DOHH2 (cell line): ENCODE results near the gene OS9.

Source experiments
- H3F3A ChIP-seq: fragments of 200-600 bp; sonication (generic), shearing (Covaris generic); 2 replicates; pipeline ENCODE4 v1.6.0; 2016; ENCODE audit warnings: antibody characterized with exemption, mild to moderate bottlenecking; ENCODE audit not compliant: control insufficient read depth, insufficient read depth
- H3K27ac ChIP-seq: fragments of 200-600 bp; sonication (generic); 2 replicates; pipeline ENCODE4 v1.5.1; 2014; ENCODE audit warnings: low read depth, mild to moderate bottlenecking, low read length, moderate library complexity
- H3K27me3 ChIP-seq: fragments of 200-600 bp; sonication (generic); 2 replicates; pipeline ENCODE4 v1.6.1; 2014; ENCODE audit warnings: mild to moderate bottlenecking, low read length, mixed read lengths; ENCODE audit not compliant: control insufficient read depth
- H3K36me3 ChIP-seq: fragments of 200-600 bp; sonication (generic); 2 replicates; pipeline ENCODE4 v1.6.1; 2014; ENCODE audit warnings: mild to moderate bottlenecking, low read length, moderate library complexity, mixed read lengths; ENCODE audit not compliant: control insufficient read depth
- H3K4me1 ChIP-seq: fragments of 200-600 bp; sonication (generic); 2 replicates; pipeline ENCODE4 v1.6.1; 2014; ENCODE audit warnings: mild to moderate bottlenecking, low read length, mixed read lengths; ENCODE audit not compliant: control insufficient read depth
- H3K4me2 ChIP-seq: fragments of 200-600 bp; sonication (generic); 2 replicates; pipeline ENCODE4 v1.6.0; 2014; ENCODE audit warnings: mild to moderate bottlenecking, low read length, moderate library complexity
- H3K4me3 ChIP-seq: fragments of 200-600 bp; sonication (generic); 2 replicates; pipeline ENCODE4 v1.5.1; 2014; ENCODE audit warnings: mild to moderate bottlenecking, low read length, mixed read lengths
- H3K79me2 ChIP-seq: fragments of 200-600 bp; sonication (generic); 2 replicates; pipeline ENCODE4 v1.6.1; 2014; ENCODE audit warnings: mild to moderate bottlenecking, low read length, mixed read lengths; ENCODE audit not compliant: control insufficient read depth
- H3K9me2 ChIP-seq: fragments of 200-600 bp; sonication (generic); replicated peaks from 2 replicates; pipeline ENCODE4 v1.6.1; 2014; ENCODE audit warnings: mild to moderate bottlenecking, low read length, mixed read lengths; ENCODE audit not compliant: control insufficient read depth
- H3K9me3 ChIP-seq: fragments of 200-600 bp; sonication (generic); 2 replicates; pipeline ENCODE4 v1.6.1; 2014; ENCODE audit warnings: antibody characterized with exemption, low read length, mixed read lengths; ENCODE audit not compliant: control insufficient read depth, insufficient read depth
- H4K20me1 ChIP-seq: fragments of 200-600 bp; sonication (generic); 2 replicates; pipeline ENCODE4 v1.6.0; 2014; ENCODE audit warnings: low read depth, mild to moderate bottlenecking, antibody characterized with exemption, low read length, moderate library complexity; ENCODE audit not compliant: control insufficient read depth, insufficient read depth
- EZH2phosphoT487 ChIP-seq: fragments of 200-600 bp; sonication (generic); IDR thresholded peaks from 2 replicates; pipeline ENCODE4 v1.6.1; 2017; ENCODE audit warnings: borderline replicate concordance, mild to moderate bottlenecking, antibody characterized with exemption, low read length, moderate library complexity, mixed read lengths
- TF ChIP-seq, protein P1 (sequence below): fragments of 200-600 bp; sonication (generic); IDR thresholded peaks from one replicate; pipeline ENCODE4 v1.5.1; 2014; ENCODE audit warnings: antibody characterized with exemption, mild to moderate bottlenecking, low read depth, low read length; ENCODE audit not compliant: poor library complexity, severe bottlenecking

OS9 gene

DNA sequence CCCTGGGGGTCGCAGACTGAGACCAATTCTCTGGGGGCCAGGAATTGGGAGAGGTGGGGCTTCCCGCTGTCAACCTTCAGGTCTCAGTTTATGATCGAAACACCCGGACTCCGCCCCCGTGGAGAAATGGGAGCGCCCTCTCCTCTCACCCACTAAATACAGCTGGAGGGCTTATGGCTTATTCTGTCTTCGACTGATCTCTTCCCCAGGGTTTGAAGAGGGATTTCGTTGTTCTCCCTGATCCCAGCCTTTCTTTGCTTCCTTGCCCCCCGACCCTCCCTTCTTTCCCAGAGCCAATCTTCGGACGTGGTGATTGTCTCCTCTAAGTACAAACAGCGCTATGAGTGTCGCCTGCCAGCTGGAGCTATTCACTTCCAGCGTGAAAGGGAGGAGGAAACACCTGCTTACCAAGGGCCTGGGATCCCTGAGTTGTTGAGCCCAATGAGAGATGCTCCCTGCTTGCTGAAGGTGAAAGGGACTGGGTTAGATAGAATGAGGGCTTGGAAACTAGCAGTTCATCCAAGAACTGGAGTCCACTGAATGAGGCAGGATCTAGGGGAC, 607 bp downstream of the OS9 start:
- no peaks in the 10 kb centered on the region for H3K9me3 ChIP-seq
- peak overlapping the region; percentile 87 for H3K4me2 ChIP-seq
- peak overlapping the region; percentile 36 for H3K27ac ChIP-seq
- no peaks in the 10 kb centered on the region for H3K27me3 ChIP-seq
- peaks cover 28% of the 10 kb centered on the region for H3K36me3 ChIP-seq
- H3K4me3 ChIP-seq = peak overlapping the region; percentile 94
- H3K9me2 ChIP-seq = no peaks in the 10 kb centered on the region
- no peak for TF ChIP-seq EZH2phosphoT487
- TF ChIP-seq, protein P1, sequence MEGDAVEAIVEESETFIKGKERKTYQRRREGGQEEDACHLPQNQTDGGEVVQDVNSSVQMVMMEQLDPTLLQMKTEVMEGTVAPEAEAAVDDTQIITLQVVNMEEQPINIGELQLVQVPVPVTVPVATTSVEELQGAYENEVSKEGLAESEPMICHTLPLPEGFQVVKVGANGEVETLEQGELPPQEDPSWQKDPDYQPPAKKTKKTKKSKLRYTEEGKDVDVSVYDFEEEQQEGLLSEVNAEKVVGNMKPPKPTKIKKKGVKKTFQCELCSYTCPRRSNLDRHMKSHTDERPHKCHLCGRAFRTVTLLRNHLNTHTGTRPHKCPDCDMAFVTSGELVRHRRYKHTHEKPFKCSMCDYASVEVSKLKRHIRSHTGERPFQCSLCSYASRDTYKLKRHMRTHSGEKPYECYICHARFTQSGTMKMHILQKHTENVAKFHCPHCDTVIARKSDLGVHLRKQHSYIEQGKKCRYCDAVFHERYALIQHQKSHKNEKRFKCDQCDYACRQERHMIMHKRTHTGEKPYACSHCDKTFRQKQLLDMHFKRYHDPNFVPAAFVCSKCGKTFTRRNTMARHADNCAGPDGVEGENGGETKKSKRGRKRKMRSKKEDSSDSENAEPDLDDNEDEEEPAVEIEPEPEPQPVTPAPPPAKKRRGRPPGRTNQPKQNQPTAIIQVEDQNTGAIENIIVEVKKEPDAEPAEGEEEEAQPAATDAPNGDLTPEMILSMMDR = no peak
- H3K79me2 ChIP-seq = peaks cover 12% of the 10 kb centered on the region
- peaks cover 11% of the 10 kb centered on the region for H3K4me1 ChIP-seq
- H4K20me1 ChIP-seq = no peaks in the 10 kb centered on the region
- no peaks in the 10 kb centered on the region for H3F3A ChIP-seq

DNA sequence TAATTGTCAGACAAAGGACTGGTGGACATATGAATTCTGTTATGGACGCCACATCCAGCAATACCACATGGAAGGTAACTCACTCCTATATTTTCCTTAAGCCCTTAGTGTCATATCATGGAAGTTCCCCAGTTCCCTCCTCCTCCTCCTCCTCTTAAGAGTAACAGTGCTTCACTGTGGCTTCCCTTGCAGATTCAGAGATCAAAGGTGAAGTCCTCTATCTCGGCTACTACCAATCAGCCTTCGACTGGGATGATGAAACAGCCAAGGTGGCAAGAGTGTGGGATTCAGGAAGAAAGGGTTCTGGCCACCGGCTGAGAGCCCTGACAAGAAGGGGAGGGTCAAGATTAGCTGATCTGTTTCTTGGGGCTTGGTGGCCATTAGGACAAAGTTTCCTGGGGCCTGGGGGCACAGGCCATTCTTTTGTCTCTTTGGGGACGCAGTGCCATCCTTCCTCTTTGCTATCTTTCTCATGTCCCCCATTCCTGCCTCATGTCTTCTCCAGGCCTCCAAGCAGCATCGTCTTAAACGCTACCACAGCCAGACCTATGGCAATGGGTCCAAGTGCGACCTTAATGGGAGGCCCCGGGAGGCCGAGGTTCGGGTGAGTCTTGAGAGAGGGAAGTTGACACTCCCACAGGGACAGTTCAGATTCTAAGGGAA, 2.0 kb downstream of the OS9 start:
- Histone ChIP-seq H3F3A (no peaks in the 10 kb centered on the region), H3K9me3 (no peaks in the 10 kb centered on the region), H3K9me2 (no peaks in the 10 kb centered on the region), H3K27ac (no peak overlapping the region), H3K4me1 (peaks cover 11% of the 10 kb centered on the region), H3K27me3 (no peaks in the 10 kb centered on the region), H3K4me2 (no peak overlapping the region), H4K20me1 (no peaks in the 10 kb centered on the region), H3K36me3 (peaks cover 28% of the 10 kb centered on the region), H3K79me2 (peaks cover 12% of the 10 kb centered on the region), H3K4me3 (no peak overlapping the region)
- no peak for TF ChIP-seq EZH2phosphoT487

DNA sequence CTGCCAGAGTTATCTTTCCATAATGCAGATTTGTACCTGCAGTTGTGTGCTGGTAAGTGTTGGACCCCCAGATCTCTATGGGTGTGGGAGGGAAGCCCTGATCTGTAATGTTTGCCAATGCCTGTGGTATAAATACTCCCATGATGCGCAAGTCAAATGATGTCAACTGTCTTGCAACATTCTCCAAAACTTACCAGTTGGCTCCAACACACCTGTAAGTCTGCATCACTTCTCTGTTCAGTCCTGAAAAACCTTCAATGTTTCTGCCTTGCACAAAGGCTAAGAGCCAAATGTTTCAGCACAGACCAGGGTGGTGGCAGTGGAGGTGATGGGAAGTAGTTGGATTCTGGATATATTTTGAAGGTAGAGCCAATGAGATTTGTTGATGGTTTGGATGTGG, 3.1 kb downstream of the OS9 start:
- H3K4me2 ChIP-seq = no peak overlapping the region
- H3K27ac ChIP-seq = no peak overlapping the region
- H4K20me1 ChIP-seq = no peaks in the 10 kb centered on the region
- peaks cover 11% of the 10 kb centered on the region for H3K4me1 ChIP-seq
- H3F3A ChIP-seq = no peaks in the 10 kb centered on the region
- no peak overlapping the region for H3K4me3 ChIP-seq
- H3K79me2 ChIP-seq = peaks cover 12% of the 10 kb centered on the region
- H3K27me3 ChIP-seq = no peaks in the 10 kb centered on the region
- no peaks in the 10 kb centered on the region for H3K9me3 ChIP-seq
- peaks cover 29% of the 10 kb centered on the region for H3K36me3 ChIP-seq
- TF ChIP-seq, protein P1 = no peak
- no peak for TF ChIP-seq EZH2phosphoT487
- no peaks in the 10 kb centered on the region for H3K9me2 ChIP-seq

DNA sequence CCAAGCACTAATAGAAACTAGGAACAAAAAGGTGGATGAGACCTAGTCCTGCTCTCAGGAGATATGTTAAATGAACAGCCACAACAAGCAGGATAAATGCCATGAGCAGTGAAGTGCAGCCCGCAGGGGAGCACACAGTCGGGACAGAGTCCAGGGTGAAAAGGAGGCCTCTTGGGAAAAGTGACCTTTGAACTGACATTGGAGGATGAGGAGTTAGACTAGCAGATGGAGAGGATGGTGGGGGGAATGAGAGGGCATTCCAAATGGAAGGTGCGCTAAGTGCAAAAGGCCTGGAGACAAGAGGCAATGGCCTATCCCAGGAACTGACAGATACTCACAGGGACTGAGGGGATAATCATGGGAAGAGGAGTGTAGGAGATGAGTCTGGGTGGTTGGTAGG, 4.5 kb downstream of the OS9 start:
- peaks cover 42% of the 10 kb centered on the region for H3K36me3 ChIP-seq
- no peak overlapping the region for H3K4me2 ChIP-seq
- no peaks in the 10 kb centered on the region for H3F3A ChIP-seq
- no peaks in the 10 kb centered on the region for H4K20me1 ChIP-seq
- H3K4me1 ChIP-seq = peaks cover 8% of the 10 kb centered on the region
- peaks cover 12% of the 10 kb centered on the region for H3K79me2 ChIP-seq
- H3K9me3 ChIP-seq = no peaks in the 10 kb centered on the region
- no peak overlapping the region for H3K4me3 ChIP-seq
- H3K27me3 ChIP-seq = no peaks in the 10 kb centered on the region
- no peaks in the 10 kb centered on the region for H3K9me2 ChIP-seq
- TF ChIP-seq, protein P1 = no peak
- no peak for TF ChIP-seq EZH2phosphoT487
- no peak overlapping the region for H3K27ac ChIP-seq
